Measurements from ENCODE around the gene PTPRM. TPM values are rescaled to one million over a fixed set of nuclear protein-coding genes. Genes with fewer than 3 reads are reported as not detected.

Gene PTPRM
- polyA plus RNA-seq, 1 donor from 2014 or later = 126 TPM

DNA sequence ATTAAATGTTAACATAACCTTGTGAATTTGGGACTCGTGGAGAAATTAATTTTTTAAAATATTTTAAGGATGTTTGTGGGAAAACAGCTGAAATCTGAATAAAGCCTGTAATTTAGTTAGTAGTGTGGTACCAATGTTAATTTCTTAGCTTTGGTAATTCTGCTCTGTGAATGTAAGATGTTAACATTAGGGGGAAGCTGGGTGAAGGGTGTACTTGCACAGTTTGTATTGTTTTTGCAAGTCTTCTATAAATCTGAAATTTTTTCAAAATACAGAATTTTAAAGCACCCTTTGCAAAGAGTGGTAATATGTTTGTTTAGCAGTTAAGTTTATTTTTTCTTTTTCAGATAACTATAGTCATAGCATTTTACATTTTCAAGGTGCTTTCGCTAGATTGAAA is 4.5 kb downstream of the PTPRM start:
- H3K27ac ChIP-seq (ENCODE audit: low read length) = no peak overlapping the region
- H3K79me2 ChIP-seq (replicated peaks; ENCODE audit: insufficient read depth, low read length) = peaks cover 25% of the 10 kb centered on the region
- TF ChIP-seq TAF1 (IDR thresholded peaks at IDR 0.05; ENCODE audit: low read depth) (no peak), RAD21 (conservative IDR thresholded peaks at IDR 0.05) (no peak), MXI1 (conservative IDR thresholded peaks at IDR 0.05; ENCODE audit: poor library complexity, severe bottlenecking) (no peak), EZH2 (IDR thresholded peaks at IDR 0.05; ENCODE audit: borderline replicate concordance, insufficient read depth, low read length, poor library complexity, severe bottlenecking) (no peak), POLR2AphosphoS5 (IDR thresholded peaks at IDR 0.05) (no peak), EP300 (conservative IDR thresholded peaks at IDR 0.05; ENCODE audit: poor library complexity, severe bottlenecking) (no peak), SMC3 (conservative IDR thresholded peaks at IDR 0.05; ENCODE audit: poor library complexity) (no peak)
- TF ChIP-seq, protein P1, sequence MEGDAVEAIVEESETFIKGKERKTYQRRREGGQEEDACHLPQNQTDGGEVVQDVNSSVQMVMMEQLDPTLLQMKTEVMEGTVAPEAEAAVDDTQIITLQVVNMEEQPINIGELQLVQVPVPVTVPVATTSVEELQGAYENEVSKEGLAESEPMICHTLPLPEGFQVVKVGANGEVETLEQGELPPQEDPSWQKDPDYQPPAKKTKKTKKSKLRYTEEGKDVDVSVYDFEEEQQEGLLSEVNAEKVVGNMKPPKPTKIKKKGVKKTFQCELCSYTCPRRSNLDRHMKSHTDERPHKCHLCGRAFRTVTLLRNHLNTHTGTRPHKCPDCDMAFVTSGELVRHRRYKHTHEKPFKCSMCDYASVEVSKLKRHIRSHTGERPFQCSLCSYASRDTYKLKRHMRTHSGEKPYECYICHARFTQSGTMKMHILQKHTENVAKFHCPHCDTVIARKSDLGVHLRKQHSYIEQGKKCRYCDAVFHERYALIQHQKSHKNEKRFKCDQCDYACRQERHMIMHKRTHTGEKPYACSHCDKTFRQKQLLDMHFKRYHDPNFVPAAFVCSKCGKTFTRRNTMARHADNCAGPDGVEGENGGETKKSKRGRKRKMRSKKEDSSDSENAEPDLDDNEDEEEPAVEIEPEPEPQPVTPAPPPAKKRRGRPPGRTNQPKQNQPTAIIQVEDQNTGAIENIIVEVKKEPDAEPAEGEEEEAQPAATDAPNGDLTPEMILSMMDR (IDR thresholded peaks at IDR 0.05; ENCODE audit: poor library complexity, severe bottlenecking) = no peak
- TF ChIP-seq, protein P2, sequence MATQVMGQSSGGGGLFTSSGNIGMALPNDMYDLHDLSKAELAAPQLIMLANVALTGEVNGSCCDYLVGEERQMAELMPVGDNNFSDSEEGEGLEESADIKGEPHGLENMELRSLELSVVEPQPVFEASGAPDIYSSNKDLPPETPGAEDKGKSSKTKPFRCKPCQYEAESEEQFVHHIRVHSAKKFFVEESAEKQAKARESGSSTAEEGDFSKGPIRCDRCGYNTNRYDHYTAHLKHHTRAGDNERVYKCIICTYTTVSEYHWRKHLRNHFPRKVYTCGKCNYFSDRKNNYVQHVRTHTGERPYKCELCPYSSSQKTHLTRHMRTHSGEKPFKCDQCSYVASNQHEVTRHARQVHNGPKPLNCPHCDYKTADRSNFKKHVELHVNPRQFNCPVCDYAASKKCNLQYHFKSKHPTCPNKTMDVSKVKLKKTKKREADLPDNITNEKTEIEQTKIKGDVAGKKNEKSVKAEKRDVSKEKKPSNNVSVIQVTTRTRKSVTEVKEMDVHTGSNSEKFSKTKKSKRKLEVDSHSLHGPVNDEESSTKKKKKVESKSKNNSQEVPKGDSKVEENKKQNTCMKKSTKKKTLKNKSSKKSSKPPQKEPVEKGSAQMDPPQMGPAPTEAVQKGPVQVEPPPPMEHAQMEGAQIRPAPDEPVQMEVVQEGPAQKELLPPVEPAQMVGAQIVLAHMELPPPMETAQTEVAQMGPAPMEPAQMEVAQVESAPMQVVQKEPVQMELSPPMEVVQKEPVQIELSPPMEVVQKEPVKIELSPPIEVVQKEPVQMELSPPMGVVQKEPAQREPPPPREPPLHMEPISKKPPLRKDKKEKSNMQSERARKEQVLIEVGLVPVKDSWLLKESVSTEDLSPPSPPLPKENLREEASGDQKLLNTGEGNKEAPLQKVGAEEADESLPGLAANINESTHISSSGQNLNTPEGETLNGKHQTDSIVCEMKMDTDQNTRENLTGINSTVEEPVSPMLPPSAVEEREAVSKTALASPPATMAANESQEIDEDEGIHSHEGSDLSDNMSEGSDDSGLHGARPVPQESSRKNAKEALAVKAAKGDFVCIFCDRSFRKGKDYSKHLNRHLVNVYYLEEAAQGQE (IDR thresholded peaks at IDR 0.05; ENCODE audit: borderline replicate concordance) = no peak
- H3K4me2 ChIP-seq (ENCODE audit: low read length) = no peak overlapping the region
- H4K20me1 ChIP-seq (ENCODE audit: insufficient read depth) = no peaks in the 10 kb centered on the region
- no peak overlapping the region for H3K9ac ChIP-seq (ENCODE audit: low read length)
- no peak overlapping the region for H2AFZ ChIP-seq (ENCODE audit: low read depth, low read length)
- H3K4me3 ChIP-seq (ENCODE audit: low read length) = no peak overlapping the region
- H3K27me3 ChIP-seq (ENCODE audit: insufficient read depth, low read depth, low read length) = peaks cover 4% of the 10 kb centered on the region
- no peaks in the 10 kb centered on the region for H3F3A ChIP-seq (ENCODE audit: insufficient read depth, low read length, poor library complexity, severe bottlenecking)
- no peaks in the 10 kb centered on the region for H3K9me3 ChIP-seq (ENCODE audit: low read length)
- no peaks in the 10 kb centered on the region for H3K9me2 ChIP-seq (ENCODE audit: insufficient read depth, low read length)
- H3K36me3 ChIP-seq (ENCODE audit: insufficient read depth, low read length) = no peaks in the 10 kb centered on the region

DNA sequence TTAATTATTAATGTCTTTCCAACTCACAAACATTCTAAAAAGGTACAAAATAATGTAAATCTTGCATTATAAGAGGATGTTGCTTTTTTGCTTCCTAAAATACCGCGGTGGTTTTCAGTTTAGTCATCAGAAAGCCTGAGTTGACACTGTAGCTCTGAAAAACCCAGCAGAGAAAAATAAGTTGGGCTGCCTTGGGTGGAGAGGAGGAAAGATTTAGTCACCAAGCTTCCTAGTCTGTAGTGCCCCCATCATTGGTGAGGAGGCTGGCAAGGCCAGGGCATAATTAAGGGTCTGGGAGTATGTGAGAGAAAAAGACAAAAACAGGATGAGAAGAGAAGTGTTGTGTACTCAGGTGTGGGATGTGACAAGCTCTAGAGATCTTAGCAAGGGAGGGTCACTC is 5.7 kb downstream of the PTPRM start:
- no peaks in the 10 kb centered on the region for H3K9me3 ChIP-seq (ENCODE audit: low read length)
- H4K20me1 ChIP-seq (ENCODE audit: insufficient read depth) = no peaks in the 10 kb centered on the region
- H3K4me2 ChIP-seq (ENCODE audit: low read length) = no peak overlapping the region
- no peak overlapping the region for H3K4me3 ChIP-seq (ENCODE audit: low read length)
- no peak overlapping the region for H3K27ac ChIP-seq (ENCODE audit: low read length)
- no peak overlapping the region for H3K9ac ChIP-seq (ENCODE audit: low read length)
- no peaks in the 10 kb centered on the region for H3K9me2 ChIP-seq (ENCODE audit: insufficient read depth, low read length)
- H3K27me3 ChIP-seq (ENCODE audit: insufficient read depth, low read depth, low read length) = no peaks in the 10 kb centered on the region
- peaks cover 32% of the 10 kb centered on the region for H3K79me2 ChIP-seq (replicated peaks; ENCODE audit: insufficient read depth, low read length)
- H3F3A ChIP-seq (ENCODE audit: insufficient read depth, low read length, poor library complexity, severe bottlenecking) = no peaks in the 10 kb centered on the region
- TF ChIP-seq EZH2 (IDR thresholded peaks at IDR 0.05; ENCODE audit: borderline replicate concordance, insufficient read depth, low read length, poor library complexity, severe bottlenecking) = no peak
- TF ChIP-seq SMC3 (conservative IDR thresholded peaks at IDR 0.05; ENCODE audit: poor library complexity) = no peak
- TF ChIP-seq, protein P1 (IDR thresholded peaks at IDR 0.05; ENCODE audit: poor library complexity, severe bottlenecking) = no peak
- TF ChIP-seq EP300 (conservative IDR thresholded peaks at IDR 0.05; ENCODE audit: poor library complexity, severe bottlenecking) = no peak
- TF ChIP-seq MXI1 (conservative IDR thresholded peaks at IDR 0.05; ENCODE audit: poor library complexity, severe bottlenecking) = no peak
- TF ChIP-seq, protein P2 (IDR thresholded peaks at IDR 0.05; ENCODE audit: borderline replicate concordance) = no peak
- TF ChIP-seq TAF1 (IDR thresholded peaks at IDR 0.05; ENCODE audit: low read depth) = no peak
- TF ChIP-seq RAD21 (conservative IDR thresholded peaks at IDR 0.05) = no peak
- TF ChIP-seq POLR2AphosphoS5 (IDR thresholded peaks at IDR 0.05) = no peak
- H2AFZ ChIP-seq (ENCODE audit: low read depth, low read length) = no peak overlapping the region
- H3K36me3 ChIP-seq (ENCODE audit: insufficient read depth, low read length) = no peaks in the 10 kb centered on the region
